ENCODE results near the gene RNF38. TPM values are rescaled to one million over a fixed set of nuclear protein-coding genes. Genes with fewer than 3 reads are reported as not detected.
"Not testable (repeated sequence)": the region's sequence is repeated elsewhere in the genome, so short reads cannot be mapped to it uniquely, and the experiment has no call there.

The RNF38 gene
- total RNA-seq, 2 experiments from 2014 or later, result 22.1 to 22.9 TPM

- CTCF ChIA-PET, result interaction anchor here (0.7 to 8.8 kb wide), 5 partner anchors 20 to 327 kb away, joined by 3 to 238 read pairs (median 3); no protein-coding TSS in a partner anchor
- H3K9me3 Mint-ChIP-seq, result no peaks in the 10 kb centered on the region
- H3K4me1 Mint-ChIP-seq (ENCODE audit: low read depth), result peaks cover 26% of the 10 kb centered on the region
- H3K4me3 Mint-ChIP-seq, result peak overlapping the region; percentile 86
- peak overlapping the region; percentile 89 for H3K27ac Mint-ChIP-seq
- intact Hi-C loops (cut with micrococcal nuclease), result loop anchor here (1.0 to 2.0 kb wide), 3 partner anchors 23 to 170 kb away; partner anchors contain the start of gene MELK
- no peak for DNase-seq
- no peaks in the 10 kb centered on the region for H3K27me3 Mint-ChIP-seq (ENCODE audit: low read depth)
- H3K36me3 Mint-ChIP-seq (ENCODE audit: low read depth), result no peaks in the 10 kb centered on the region
Measured at GRCh38 chr9:36401897-36402480, 1.9 kb upstream of the RNF38 start.

- peak; percentile 71 for DNase-seq
- H3K4me3 Mint-ChIP-seq, result peak overlapping the region; percentile 86
- H3K4me1 Mint-ChIP-seq (ENCODE audit: low read depth), result peaks cover 30% of the 10 kb centered on the region
- H3K27me3 Mint-ChIP-seq (ENCODE audit: low read depth), result no peaks in the 10 kb centered on the region
- H3K36me3 Mint-ChIP-seq (ENCODE audit: low read depth), result no peaks in the 10 kb centered on the region
- peak overlapping the region; percentile 89 for H3K27ac Mint-ChIP-seq
- CTCF ChIA-PET, result no interaction called here
- H3K9me3 Mint-ChIP-seq, result no peaks in the 10 kb centered on the region
- intact Hi-C loops (cut with micrococcal nuclease), result loop anchor here (1.0 to 2.0 kb wide), 3 partner anchors 22 to 171 kb away; partner anchors contain the start of gene MELK
Measured at GRCh38 chr9:36401164-36401740, 1.2 kb upstream of the RNF38 start.

GRCh38 chr9:36400332-36401163 is 479 bp upstream of the RNF38 start:
- peaks cover 37% of the 10 kb centered on the region for H3K4me1 Mint-ChIP-seq (ENCODE audit: low read depth)
- H3K27me3 Mint-ChIP-seq (ENCODE audit: low read depth), result no peaks in the 10 kb centered on the region
- DNase-seq, result peak; percentile 90
- intact Hi-C loops (cut with micrococcal nuclease), result loop anchor here (1.0 to 2.0 kb wide), 7 partner anchors 22 to 1065 kb away; partner anchors contain the start of genes CLTA, GNE, MELK and ZBTB5
- CTCF ChIA-PET, result no interaction called here
- no peaks in the 10 kb centered on the region for H3K36me3 Mint-ChIP-seq (ENCODE audit: low read depth)
- H3K9me3 Mint-ChIP-seq, result no peaks in the 10 kb centered on the region
- H3K27ac Mint-ChIP-seq, result peak overlapping the region; percentile 95
- H3K4me3 Mint-ChIP-seq, result peak overlapping the region; percentile 86

- Mint-ChIP-seq H3K36me3 (ENCODE audit: low read depth) (peaks cover under 1% of the 10 kb centered on the region), H3K27ac (peak overlapping the region; percentile 37), H3K4me3 (peak overlapping the region; percentile 50), H3K4me1 (ENCODE audit: low read depth) (peaks cover 46% of the 10 kb centered on the region), H3K9me3 (no peaks in the 10 kb centered on the region), H3K27me3 (ENCODE audit: low read depth) (no peaks in the 10 kb centered on the region)
- DNase-seq, result no peak
- intact Hi-C loops (cut with micrococcal nuclease), result no loop called here
- CTCF ChIA-PET, result no interaction called here
Measured at GRCh38 chr9:36398745-36399144, 1.3 kb downstream of the RNF38 start.

GRCh38 chr9:36396985-36397384 is 3.1 kb downstream of the RNF38 start:
- no peak overlapping the region for H3K27ac Mint-ChIP-seq
- DNase-seq, result peak; percentile 27
- H3K4me1 Mint-ChIP-seq (ENCODE audit: low read depth), result peaks cover 61% of the 10 kb centered on the region
- no peak overlapping the region for H3K4me3 Mint-ChIP-seq
- CTCF ChIA-PET, result interaction anchor here (1.6 kb wide), 1 partner anchor 10 kb away, joined by 5 read pairs; no protein-coding TSS in a partner anchor
- intact Hi-C loops (cut with micrococcal nuclease), result no loop called here
- H3K9me3 Mint-ChIP-seq, result no peaks in the 10 kb centered on the region
- no peaks in the 10 kb centered on the region for H3K27me3 Mint-ChIP-seq (ENCODE audit: low read depth)
- peaks cover 2% of the 10 kb centered on the region for H3K36me3 Mint-ChIP-seq (ENCODE audit: low read depth)

GRCh38 chr9:36392489-36392888 is 7.6 kb downstream of the RNF38 start:
- Mint-ChIP-seq H3K27ac (no peak overlapping the region), H3K9me3 (no peaks in the 10 kb centered on the region), H3K4me3 (no peak overlapping the region), H3K4me1 (ENCODE audit: low read depth) (peaks cover 69% of the 10 kb centered on the region), H3K27me3 (ENCODE audit: low read depth) (no peaks in the 10 kb centered on the region), H3K36me3 (ENCODE audit: low read depth) (peaks cover 6% of the 10 kb centered on the region)
- intact Hi-C loops (cut with micrococcal nuclease), result no loop called here
- no peak for DNase-seq
- CTCF ChIA-PET, result interaction anchor here (0.8 to 1.2 kb wide), 3 partner anchors 12 to 164 kb away, joined by 3 to 4 read pairs (median 3); no protein-coding TSS in a partner anchor

GRCh38 chr9:36389590-36389989 is 10.5 kb downstream of the RNF38 start:
- H3K27me3 Mint-ChIP-seq (ENCODE audit: low read depth), result no peaks in the 10 kb centered on the region
- peaks cover 13% of the 10 kb centered on the region for H3K36me3 Mint-ChIP-seq (ENCODE audit: low read depth)
- CTCF ChIA-PET, result interaction anchor here (0.6 to 1.5 kb wide), 3 partner anchors 11 to 26 kb away, joined by 3 to 7 read pairs (median 3); no protein-coding TSS in a partner anchor
- no peak for DNase-seq
- H3K9me3 Mint-ChIP-seq, result no peaks in the 10 kb centered on the region
- peak overlapping the region; percentile 24 for H3K27ac Mint-ChIP-seq
- peaks cover 61% of the 10 kb centered on the region for H3K4me1 Mint-ChIP-seq (ENCODE audit: low read depth)
- intact Hi-C loops (cut with micrococcal nuclease), result no loop called here
- H3K4me3 Mint-ChIP-seq, result no peak overlapping the region

- DNase-seq; H3K27me3 Mint-ChIP-seq (ENCODE audit: low read depth); H3K4me3 Mint-ChIP-seq; H3K9me3 Mint-ChIP-seq; intact Hi-C loops (cut with micrococcal nuclease); H3K27ac Mint-ChIP-seq: not testable (repeated sequence)
- Mint-ChIP-seq H3K36me3 (ENCODE audit: low read depth) (peaks cover 12% of the 10 kb centered on the region), H3K4me1 (ENCODE audit: low read depth) (peaks cover 70% of the 10 kb centered on the region)
- CTCF ChIA-PET, result interaction anchor here (0.9 kb wide), 1 partner anchor 20 kb away, joined by 3 read pairs; no protein-coding TSS in a partner anchor
Measured at GRCh38 chr9:36386396-36386965, 13.6 kb downstream of the RNF38 start.

- Mint-ChIP-seq H3K9me3 (no peaks in the 10 kb centered on the region), H3K4me1 (ENCODE audit: low read depth) (peaks cover 69% of the 10 kb centered on the region), H3K27ac (no peak overlapping the region), H3K36me3 (ENCODE audit: low read depth) (peaks cover 9% of the 10 kb centered on the region), H3K27me3 (ENCODE audit: low read depth) (no peaks in the 10 kb centered on the region), H3K4me3 (no peak overlapping the region)
- DNase-seq, result no peak
- CTCF ChIA-PET, result no interaction called here
- intact Hi-C loops (cut with micrococcal nuclease), result no loop called here
Measured at GRCh38 chr9:36382484-36382883, 17.6 kb downstream of the RNF38 start.

GRCh38 chr9:36364577-36364976 is 35.5 kb downstream of the RNF38 start:
- Mint-ChIP-seq H3K27me3 (ENCODE audit: low read depth) (no peaks in the 10 kb centered on the region), H3K4me3 (no peak overlapping the region), H3K27ac (no peak overlapping the region), H3K9me3 (no peaks in the 10 kb centered on the region), H3K36me3 (ENCODE audit: low read depth) (peaks cover 12% of the 10 kb centered on the region), H3K4me1 (ENCODE audit: low read depth) (peaks cover 6% of the 10 kb centered on the region)
- CTCF ChIA-PET, result interaction anchor here (0.6 to 1.1 kb wide), 3 partner anchors 36 to 73 kb away, joined by 4 to 5 read pairs (median 4); no protein-coding TSS in a partner anchor
- DNase-seq, result no peak
- intact Hi-C loops (cut with micrococcal nuclease), result no loop called here

GRCh38 chr9:36363448-36363847 is 36.6 kb downstream of the RNF38 start:
- no peaks in the 10 kb centered on the region for H3K9me3 Mint-ChIP-seq
- peaks cover 5% of the 10 kb centered on the region for H3K36me3 Mint-ChIP-seq (ENCODE audit: low read depth)

GRCh38 chr9:36358486-36358885 is 41.6 kb downstream of the RNF38 start:
- intact Hi-C loops (cut with micrococcal nuclease), result no loop called here
- CTCF ChIA-PET, result no interaction called here
- H3K4me1 Mint-ChIP-seq (ENCODE audit: low read depth), result peaks cover 3% of the 10 kb centered on the region
- DNase-seq, result no peak
- H3K36me3 Mint-ChIP-seq (ENCODE audit: low read depth), result peaks cover 11% of the 10 kb centered on the region
- H3K27me3 Mint-ChIP-seq (ENCODE audit: low read depth), result no peaks in the 10 kb centered on the region
- no peaks in the 10 kb centered on the region for H3K9me3 Mint-ChIP-seq
- no peak overlapping the region for H3K4me3 Mint-ChIP-seq
- no peak overlapping the region for H3K27ac Mint-ChIP-seq

More at GRCh38 chr9:36363448-36363847, 36.6 kb downstream of the RNF38 start:
- intact Hi-C loops (cut with micrococcal nuclease), result no loop called here
- Mint-ChIP-seq H3K27ac (no peak overlapping the region), H3K4me3 (no peak overlapping the region), H3K4me1 (ENCODE audit: low read depth) (peaks cover 6% of the 10 kb centered on the region), H3K27me3 (ENCODE audit: low read depth) (no peaks in the 10 kb centered on the region)
- DNase-seq, result no peak
- CTCF ChIA-PET, result no interaction called here

Data from activated naive CD4-positive, alpha-beta T cell treated with anti-CD3 and anti-CD28 coated beads for 36 hours (primary cell).